Lung (tissue), 12 donors: Measurements from ENCODE around the gene IL1RAPL1. TPM values are rescaled to one million over a fixed set of nuclear protein-coding genes. Genes with fewer than 3 reads are reported as not detected.

Experiments
- ATAC-seq: fragments of 200-7000 bp; cut with Tn5 transposase; one replicate; pipeline ENCODE4 v1.9.1; 2020; ENCODE audit warnings: moderate number of reproducible peaks; ENCODE audit not compliant: insufficient read depth, low FRiP score
- DNase-seq, 3 donors: peaks; one replicate each; pipeline ENCODE4 v3.0.0-alpha.2; 2013 to 2017
- H3K27ac ChIP-seq, 2 donors: one replicate each; pipeline ENCODE4 v1.5.1; 2013; ENCODE audit warnings: mild to moderate bottlenecking in 2 of 2, moderate library complexity in 2 of 2, control low read depth in 1 of 2, inconsistent platforms in 1 of 2, low read depth in 1 of 2, low read length in 1 of 2
- H3K27me3 ChIP-seq, 3 donors: one replicate each; pipeline ENCODE4 v1.5.1; 2013; ENCODE audit warnings: low read length in 2 of 3; ENCODE audit not compliant: control insufficient read depth in 3 of 3, insufficient read depth in 3 of 3
- H3K36me3 ChIP-seq, 4 donors: one replicate each; pipeline ENCODE4 v1.5.1; 2013; ENCODE audit warnings: low read length in 4 of 4, mild to moderate bottlenecking in 1 of 4, moderate library complexity in 1 of 4; ENCODE audit not compliant: control insufficient read depth in 4 of 4, insufficient read depth in 4 of 4
- H3K4me1 ChIP-seq, 5 donors: one replicate each; pipeline ENCODE4 v1.5.1; 2013; ENCODE audit warnings: low read length in 5 of 5, mild to moderate bottlenecking in 2 of 5, moderate library complexity in 1 of 5; ENCODE audit not compliant: control insufficient read depth in 5 of 5, insufficient read depth in 5 of 5
- H3K4me3 ChIP-seq: one replicate; pipeline ENCODE4 v1.5.1; 2013; ENCODE audit warnings: mild to moderate bottlenecking, control low read depth, moderate library complexity
- H3K9ac ChIP-seq, 2 donors: one replicate each; pipeline ENCODE4 v1.5.1; 2013; ENCODE audit warnings: low read length in 2 of 2, control low read depth in 1 of 2; ENCODE audit not compliant: insufficient read depth in 1 of 2
- H3K9me3 ChIP-seq, 4 donors: one replicate each; pipeline ENCODE4 v1.5.1; 2013; ENCODE audit warnings: low read length in 3 of 4, mild to moderate bottlenecking in 1 of 4, moderate library complexity in 1 of 4; ENCODE audit not compliant: control insufficient read depth in 4 of 4, insufficient read depth in 3 of 4
- CTCF ChIP-seq: IDR thresholded peaks from 2 replicates; pipeline ENCODE4 v1.5.1; 2012; ENCODE audit warnings: mild to moderate bottlenecking; ENCODE audit errors: control extremely low read depth, extremely low read depth
- WGBS, 2 donors: extraction: QIAGEN DNeasy Blood & Tissue Kit; methylation state at CpG; one replicate each; pipeline ENCODE4 v1.1.7; 2013; 5-methylcytosine and 5-hydroxymethylcytosine counted together
- polyA plus RNA-seq, 2 donors: library from polyadenylated mRNA; stranded (reverse); fragments of 200-250 nt; gene quantifications; one replicate each; pipeline ENCODE4 v1.2.1, GENCODE V29; 2013
- total RNA-seq, 2 donors: library from RNA; depleted of rRNA in 1 of 2; stranded (reverse); fragments of >200 nt in 1 of 2; gene quantifications; one replicate each; pipeline ENCODE4 v1.2.1, GENCODE V29; 2014 to 2021
- donor health status: control.
- donor health status: control.
- donor health status: Bipolar disorder and iron deficiency.
- donor health status: healthy.
- donor health status: DM: yes; HTN: yes; CAD: no.

Gene IL1RAPL1
- total and polyA plus RNA-seq, 4 donors: 2.2 TPM; not detected in 3

GRCh38 chrX:28701222-28701621 is 114.0 kb downstream of the IL1RAPL1 start:
- DNase-seq (no peak), ATAC-seq (no peak)
- Histone ChIP-seq H3K27me3 (peaks cover 0 to 2% (median 0%) of the 10 kb centered on the region in 3 donors), H3K27ac (no peak overlapping the region), H3K4me1 (no peaks in the 10 kb centered on the region), H3K4me3 (no peak overlapping the region), H3K36me3 (no peaks in the 10 kb centered on the region), H3K9ac (no peak overlapping the region), H3K9me3 (no peaks in the 10 kb centered on the region)
- no peak for TF ChIP-seq CTCF
- WGBS, 2 donors: 87 to 91% methylated on average over 1 of the region's 1 CpG

GRCh38 chrX:28706964-28707363 is 119.7 kb downstream of the IL1RAPL1 start:
- H3K4me3 ChIP-seq: no peak overlapping the region
- no peak overlapping the region for H3K27ac ChIP-seq
- H3K4me1 ChIP-seq: no peaks in the 10 kb centered on the region
- ATAC-seq (no peak), DNase-seq (no peak)
- no peak overlapping the region for H3K9ac ChIP-seq
- no peaks in the 10 kb centered on the region for H3K36me3 ChIP-seq
- WGBS, 2 donors: 69 to 96% methylated on average over 4 of the region's 4 CpGs
- no peaks in the 10 kb centered on the region for H3K27me3 ChIP-seq
- H3K9me3 ChIP-seq: peaks cover 0 to 2% (median 0%) of the 10 kb centered on the region in 4 donors
- no peak for TF ChIP-seq CTCF

- 48 to 78% methylated on average over 3 of the region's 3 CpGs for WGBS, 2 donors
- Histone ChIP-seq H3K4me3 (no peak overlapping the region), H3K4me1 (no peaks in the 10 kb centered on the region), H3K9ac (no peak overlapping the region), H3K27ac (no peak overlapping the region), H3K36me3 (no peaks in the 10 kb centered on the region), H3K9me3 (peaks cover 0 to 2% (median 0%) of the 10 kb centered on the region in 4 donors), H3K27me3 (no peaks in the 10 kb centered on the region)
- DNase-seq (no peak), ATAC-seq (no peak)
- no peak for TF ChIP-seq CTCF
Measured at GRCh38 chrX:28709421-28709820, 122.2 kb downstream of the IL1RAPL1 start.

DNA sequence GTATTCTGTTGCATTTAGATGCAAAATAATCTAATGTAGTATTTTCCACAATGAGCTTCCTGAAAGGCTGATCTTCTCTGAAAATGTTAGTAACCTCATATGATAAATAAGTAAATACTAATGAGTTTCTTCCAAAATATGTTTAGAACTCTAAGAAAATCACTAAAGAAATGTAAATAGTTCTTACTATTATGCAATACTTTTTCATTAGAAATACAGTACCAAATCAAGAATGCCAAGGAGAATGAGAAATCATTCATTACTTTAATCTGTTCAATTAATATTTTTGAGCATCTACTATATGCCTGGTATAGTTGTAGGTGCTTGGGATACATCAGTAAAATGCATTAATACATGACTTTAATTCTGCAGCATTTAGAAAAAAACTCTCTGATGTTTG is 130.6 kb downstream of the IL1RAPL1 start:
- no peak overlapping the region for H3K27ac ChIP-seq
- TF ChIP-seq CTCF: no peak

More for the DNA sequence above, 130.6 kb downstream of the IL1RAPL1 start:
- no peaks in the 10 kb centered on the region for H3K27me3 ChIP-seq
- H3K4me1 ChIP-seq: no peaks in the 10 kb centered on the region
- no peaks in the 10 kb centered on the region for H3K36me3 ChIP-seq
- no peak overlapping the region for H3K4me3 ChIP-seq
- DNase-seq (no peak), ATAC-seq (no peak)
- no peak overlapping the region for H3K9ac ChIP-seq
- no peaks in the 10 kb centered on the region for H3K9me3 ChIP-seq
